K562 (cell line): ENCODE data around the gene NFE2. TPM values are rescaled to one million over a fixed set of nuclear protein-coding genes. Genes with fewer than 3 reads are reported as not detected.

Source experiments
- BCL6 ChIP-seq: fragments of 250-450 bp; sonication (Bioruptor Pico); IDR thresholded peaks from 2 replicates; pipeline ENCODE4 v1.4.0; 2020
- CBFB ChIP-seq: sonication (generic); formaldehyde crosslinking; IDR thresholded peaks from 2 replicates; pipeline ENCODE4 v1.4.0; 2020; ENCODE audit warnings: mild to moderate bottlenecking, missing genetic modification reagents
- CREBBP ChIP-seq: IDR thresholded peaks from one replicate; pipeline ENCODE4 v1.6.1; 2012; ENCODE audit warnings: low read depth, mild to moderate bottlenecking, control low read depth, inconsistent platforms, low read length
- EGR1 ChIP-seq: fragments of 450-650 bp; conservative IDR thresholded peaks from 2 replicates; pipeline ENCODE4 v1.6.1; 2017; ENCODE audit warnings: mild to moderate bottlenecking
- HDAC1 ChIP-seq, 2 experiments: fragments of 450-650 bp; IDR thresholded peaks; 2 replicates each; pipeline ENCODE4 v1.6.1; 2016 to 2017; ENCODE audit warnings: inconsistent platforms in 1 of 2, mild to moderate bottlenecking in 1 of 2, moderate library complexity in 1 of 2
- HLTF ChIP-seq: fragments of 450-650 bp; IDR thresholded peaks from 2 replicates; pipeline ENCODE4 v1.6.1; 2016
- MAFK ChIP-seq: IDR thresholded peaks from 2 replicates; pipeline ENCODE4 v1.6.1; 2011; ENCODE audit warnings: low read length, improper control_type of control experiment
- MAZ ChIP-seq, 2 experiments: fragments of 450-650 bp in 1 of 2; sonication (generic) in 1 of 2; formaldehyde crosslinking; IDR thresholded peaks in 1 of 2; conservative IDR thresholded peaks in 1 of 2; 2 replicates each; pipeline versions ENCODE4 v1.4.0 to v1.5.0; 2020; ENCODE audit warnings: mild to moderate bottlenecking in 1 of 2, missing genetic modification reagents in 1 of 2
- NCOR1 ChIP-seq: fragments of 450-650 bp; IDR thresholded peaks from 2 replicates; pipeline ENCODE4 v1.6.1; 2016; ENCODE audit warnings: mild to moderate bottlenecking, moderate library complexity
- ZNF41 ChIP-seq: fragments of 250-450 bp; sonication (Bioruptor Pico); conservative IDR thresholded peaks from 2 replicates; pipeline ENCODE4 v1.4.0; 2020; ENCODE audit warnings: mild to moderate bottlenecking
- ZNF444 ChIP-seq: fragments of 250-450 bp; sonication (Bioruptor Pico); IDR thresholded peaks from 2 replicates; pipeline ENCODE4 v1.4.0; 2020; ENCODE audit warnings: mild to moderate bottlenecking, moderate library complexity
- polyA plus RNA-seq, 8 experiments: library from polyadenylated mRNA; depleted of rRNA in 4 of 8; stranded (reverse) in 5 of 8; unstranded in 3 of 8; fragments of >200 nt; fragmentation: Nextera tagmentation in 2 of 8; fragmentation: Illumina TruSeq in 1 of 8; extraction: Ambion mirVana in 2 of 8; extraction: Trizol in 1 of 8; gene quantifications; 2 replicates each; pipeline versions ENCODE4 v1.2.1 to v1.2.3, GENCODE V29; 2011 to 2014; ENCODE audit warnings: inconsistent platforms in 1 of 8, missing spikeins in 1 of 8
- total RNA-seq, 7 experiments: library from RNA; depleted of rRNA in 6 of 7; stranded (reverse); fragments of >200 nt in 6 of 7; fragmentation: Illumina TruSeq in 2 of 7; extraction: Trizol in 2 of 7; gene quantifications; 2 replicates each; pipeline versions ENCODE4 v1.2.1 to v1.2.3, GENCODE V29; 2011 to 2021; ENCODE audit warnings: low replicate concordance in 1 of 7
- TF ChIP-seq, protein P1 (sequence below): fragments of 450-650 bp; IDR thresholded peaks from 2 replicates; pipeline ENCODE4 v1.6.1; 2016; ENCODE audit warnings: mild to moderate bottlenecking
- TF ChIP-seq, protein P2 (sequence below): fragments of 450-650 bp; IDR thresholded peaks from 2 replicates; pipeline ENCODE4 v1.7.0; 2016; ENCODE audit warnings: borderline replicate concordance
- TF ChIP-seq, protein P3 (sequence below): fragments of 250-450 bp; sonication (Bioruptor Pico); IDR thresholded peaks from 2 replicates; pipeline ENCODE4 v1.8.0; 2022; ENCODE audit warnings: moderate library complexity, mild to moderate bottlenecking, inconsistent platforms
- TF ChIP-seq, protein P4 (sequence below): sonication (generic); formaldehyde crosslinking; IDR thresholded peaks from 2 replicates; pipeline ENCODE4 v1.8.0; 2022; ENCODE audit warnings: mild to moderate bottlenecking, missing genetic modification reagents, borderline replicate concordance
- TF ChIP-seq, protein P5 (sequence below): sonication (generic); formaldehyde crosslinking; IDR thresholded peaks from 2 replicates; pipeline ENCODE4 v1.8.0; 2022; ENCODE audit warnings: mild to moderate bottlenecking, missing genetic modification reagents

Gene NFE2
- total and polyA plus RNA-seq, 9 of the 15 experiments (the other 6 are each of a cell fraction or from before 2014, with no cell fraction given) = 12.3 to 282 (median 208) TPM

DNA sequence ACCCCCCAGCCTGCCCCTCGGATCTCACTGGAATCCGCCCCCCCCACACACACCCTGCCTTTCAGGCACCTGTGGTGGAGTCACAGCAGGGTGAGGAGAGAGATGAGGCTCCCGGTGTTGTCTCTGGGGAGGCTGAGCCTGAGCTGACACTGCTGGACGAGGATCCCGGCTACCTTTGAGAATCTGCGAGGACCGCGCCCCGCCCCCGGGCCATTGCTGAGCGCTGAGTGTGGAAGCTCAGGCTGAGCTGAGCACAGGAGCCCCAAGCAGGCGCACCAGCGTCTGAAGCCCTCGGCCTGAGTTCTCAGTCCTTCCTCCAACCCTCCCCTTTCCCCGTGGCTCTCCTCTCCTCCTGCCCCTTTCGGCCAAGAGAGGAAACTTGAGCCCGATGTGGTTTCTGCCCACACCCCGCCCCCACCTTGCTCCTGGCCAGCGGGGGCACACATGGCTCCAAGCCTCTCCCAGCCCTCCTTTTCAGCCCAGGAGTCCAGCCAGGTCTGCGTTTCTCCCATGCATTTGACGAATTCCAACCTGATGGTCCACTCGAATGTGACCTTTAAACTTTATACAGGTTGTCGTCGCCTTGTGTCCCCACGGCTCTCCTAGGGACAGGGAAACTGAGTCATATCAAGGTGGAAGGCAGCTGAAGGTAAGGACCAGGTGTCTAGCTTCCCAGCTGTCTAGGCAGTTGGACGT lies at the start of gene NFE2 (continued):
- TF ChIP-seq, protein P1, sequence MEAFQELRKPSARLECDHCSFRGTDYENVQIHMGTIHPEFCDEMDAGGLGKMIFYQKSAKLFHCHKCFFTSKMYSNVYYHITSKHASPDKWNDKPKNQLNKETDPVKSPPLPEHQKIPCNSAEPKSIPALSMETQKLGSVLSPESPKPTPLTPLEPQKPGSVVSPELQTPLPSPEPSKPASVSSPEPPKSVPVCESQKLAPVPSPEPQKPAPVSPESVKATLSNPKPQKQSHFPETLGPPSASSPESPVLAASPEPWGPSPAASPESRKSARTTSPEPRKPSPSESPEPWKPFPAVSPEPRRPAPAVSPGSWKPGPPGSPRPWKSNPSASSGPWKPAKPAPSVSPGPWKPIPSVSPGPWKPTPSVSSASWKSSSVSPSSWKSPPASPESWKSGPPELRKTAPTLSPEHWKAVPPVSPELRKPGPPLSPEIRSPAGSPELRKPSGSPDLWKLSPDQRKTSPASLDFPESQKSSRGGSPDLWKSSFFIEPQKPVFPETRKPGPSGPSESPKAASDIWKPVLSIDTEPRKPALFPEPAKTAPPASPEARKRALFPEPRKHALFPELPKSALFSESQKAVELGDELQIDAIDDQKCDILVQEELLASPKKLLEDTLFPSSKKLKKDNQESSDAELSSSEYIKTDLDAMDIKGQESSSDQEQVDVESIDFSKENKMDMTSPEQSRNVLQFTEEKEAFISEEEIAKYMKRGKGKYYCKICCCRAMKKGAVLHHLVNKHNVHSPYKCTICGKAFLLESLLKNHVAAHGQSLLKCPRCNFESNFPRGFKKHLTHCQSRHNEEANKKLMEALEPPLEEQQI = no peak
- no peak for TF ChIP-seq MAFK
- TF ChIP-seq, protein P2, sequence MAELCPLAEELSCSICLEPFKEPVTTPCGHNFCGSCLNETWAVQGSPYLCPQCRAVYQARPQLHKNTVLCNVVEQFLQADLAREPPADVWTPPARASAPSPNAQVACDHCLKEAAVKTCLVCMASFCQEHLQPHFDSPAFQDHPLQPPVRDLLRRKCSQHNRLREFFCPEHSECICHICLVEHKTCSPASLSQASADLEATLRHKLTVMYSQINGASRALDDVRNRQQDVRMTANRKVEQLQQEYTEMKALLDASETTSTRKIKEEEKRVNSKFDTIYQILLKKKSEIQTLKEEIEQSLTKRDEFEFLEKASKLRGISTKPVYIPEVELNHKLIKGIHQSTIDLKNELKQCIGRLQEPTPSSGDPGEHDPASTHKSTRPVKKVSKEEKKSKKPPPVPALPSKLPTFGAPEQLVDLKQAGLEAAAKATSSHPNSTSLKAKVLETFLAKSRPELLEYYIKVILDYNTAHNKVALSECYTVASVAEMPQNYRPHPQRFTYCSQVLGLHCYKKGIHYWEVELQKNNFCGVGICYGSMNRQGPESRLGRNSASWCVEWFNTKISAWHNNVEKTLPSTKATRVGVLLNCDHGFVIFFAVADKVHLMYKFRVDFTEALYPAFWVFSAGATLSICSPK = no peak
- TF ChIP-seq CBFB (CRISPR knock-in tag) = peak; percentile 92
- TF ChIP-seq, protein P3, sequence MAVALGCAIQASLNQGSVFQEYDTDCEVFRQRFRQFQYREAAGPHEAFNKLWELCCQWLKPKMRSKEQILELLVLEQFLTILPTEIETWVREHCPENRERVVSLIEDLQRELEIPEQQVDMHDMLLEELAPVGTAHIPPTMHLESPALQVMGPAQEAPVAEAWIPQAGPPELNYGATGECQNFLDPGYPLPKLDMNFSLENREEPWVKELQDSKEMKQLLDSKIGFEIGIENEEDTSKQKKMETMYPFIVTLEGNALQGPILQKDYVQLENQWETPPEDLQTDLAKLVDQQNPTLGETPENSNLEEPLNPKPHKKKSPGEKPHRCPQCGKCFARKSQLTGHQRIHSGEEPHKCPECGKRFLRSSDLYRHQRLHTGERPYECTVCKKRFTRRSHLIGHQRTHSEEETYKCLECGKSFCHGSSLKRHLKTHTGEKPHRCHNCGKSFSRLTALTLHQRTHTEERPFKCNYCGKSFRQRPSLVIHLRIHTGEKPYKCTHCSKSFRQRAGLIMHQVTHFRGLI (CRISPR knock-in tag) = no peak
- no peak for TF ChIP-seq ZNF41 (CRISPR knock-in tag)
- TF ChIP-seq, protein P4, sequence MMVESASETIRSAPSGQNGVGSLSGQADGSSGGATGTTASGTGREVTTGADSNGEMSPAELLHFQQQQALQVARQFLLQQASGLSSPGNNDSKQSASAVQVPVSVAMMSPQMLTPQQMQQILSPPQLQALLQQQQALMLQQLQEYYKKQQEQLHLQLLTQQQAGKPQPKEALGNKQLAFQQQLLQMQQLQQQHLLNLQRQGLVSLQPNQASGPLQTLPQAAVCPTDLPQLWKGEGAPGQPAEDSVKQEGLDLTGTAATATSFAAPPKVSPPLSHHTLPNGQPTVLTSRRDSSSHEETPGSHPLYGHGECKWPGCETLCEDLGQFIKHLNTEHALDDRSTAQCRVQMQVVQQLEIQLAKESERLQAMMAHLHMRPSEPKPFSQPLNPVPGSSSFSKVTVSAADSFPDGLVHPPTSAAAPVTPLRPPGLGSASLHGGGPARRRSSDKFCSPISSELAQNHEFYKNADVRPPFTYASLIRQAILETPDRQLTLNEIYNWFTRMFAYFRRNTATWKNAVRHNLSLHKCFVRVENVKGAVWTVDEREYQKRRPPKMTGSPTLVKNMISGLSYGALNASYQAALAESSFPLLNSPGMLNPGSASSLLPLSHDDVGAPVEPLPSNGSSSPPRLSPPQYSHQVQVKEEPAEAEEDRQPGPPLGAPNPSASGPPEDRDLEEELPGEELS (CRISPR knock-in tag) = no peak
- TF ChIP-seq NCOR1 = no peak
- TF ChIP-seq HDAC1 (IDR thresholded peaks at IDR 0.05) = peak in 1 of 2 experiments; percentile 64; a peak in 1 of 4 replicates
- no peak for TF ChIP-seq ZNF444 (CRISPR knock-in tag)
- no peak for TF ChIP-seq BCL6 (CRISPR knock-in tag)
- TF ChIP-seq, protein P5, sequence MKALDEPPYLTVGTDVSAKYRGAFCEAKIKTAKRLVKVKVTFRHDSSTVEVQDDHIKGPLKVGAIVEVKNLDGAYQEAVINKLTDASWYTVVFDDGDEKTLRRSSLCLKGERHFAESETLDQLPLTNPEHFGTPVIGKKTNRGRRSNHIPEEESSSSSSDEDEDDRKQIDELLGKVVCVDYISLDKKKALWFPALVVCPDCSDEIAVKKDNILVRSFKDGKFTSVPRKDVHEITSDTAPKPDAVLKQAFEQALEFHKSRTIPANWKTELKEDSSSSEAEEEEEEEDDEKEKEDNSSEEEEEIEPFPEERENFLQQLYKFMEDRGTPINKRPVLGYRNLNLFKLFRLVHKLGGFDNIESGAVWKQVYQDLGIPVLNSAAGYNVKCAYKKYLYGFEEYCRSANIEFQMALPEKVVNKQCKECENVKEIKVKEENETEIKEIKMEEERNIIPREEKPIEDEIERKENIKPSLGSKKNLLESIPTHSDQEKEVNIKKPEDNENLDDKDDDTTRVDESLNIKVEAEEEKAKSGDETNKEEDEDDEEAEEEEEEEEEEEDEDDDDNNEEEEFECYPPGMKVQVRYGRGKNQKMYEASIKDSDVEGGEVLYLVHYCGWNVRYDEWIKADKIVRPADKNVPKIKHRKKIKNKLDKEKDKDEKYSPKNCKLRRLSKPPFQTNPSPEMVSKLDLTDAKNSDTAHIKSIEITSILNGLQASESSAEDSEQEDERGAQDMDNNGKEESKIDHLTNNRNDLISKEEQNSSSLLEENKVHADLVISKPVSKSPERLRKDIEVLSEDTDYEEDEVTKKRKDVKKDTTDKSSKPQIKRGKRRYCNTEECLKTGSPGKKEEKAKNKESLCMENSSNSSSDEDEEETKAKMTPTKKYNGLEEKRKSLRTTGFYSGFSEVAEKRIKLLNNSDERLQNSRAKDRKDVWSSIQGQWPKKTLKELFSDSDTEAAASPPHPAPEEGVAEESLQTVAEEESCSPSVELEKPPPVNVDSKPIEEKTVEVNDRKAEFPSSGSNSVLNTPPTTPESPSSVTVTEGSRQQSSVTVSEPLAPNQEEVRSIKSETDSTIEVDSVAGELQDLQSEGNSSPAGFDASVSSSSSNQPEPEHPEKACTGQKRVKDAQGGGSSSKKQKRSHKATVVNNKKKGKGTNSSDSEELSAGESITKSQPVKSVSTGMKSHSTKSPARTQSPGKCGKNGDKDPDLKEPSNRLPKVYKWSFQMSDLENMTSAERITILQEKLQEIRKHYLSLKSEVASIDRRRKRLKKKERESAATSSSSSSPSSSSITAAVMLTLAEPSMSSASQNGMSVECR (CRISPR knock-in tag) = peak; percentile 62
- no peak for TF ChIP-seq CREBBP
- peak; percentile 92 to 96 for TF ChIP-seq MAZ (CRISPR knock-in tag; conservative IDR thresholded peaks at IDR 0.05 in 1 of 2, IDR thresholded peaks at IDR 0.05 in 1 of 2)
- peak; percentile 89 for TF ChIP-seq EGR1
- peak; percentile 9; the same call in 1 of the 2 replicates for TF ChIP-seq HLTF
